ENCODE results near the gene TMEM176A.

- TF ChIP-seq HDGF (IDR thresholded peaks at IDR 0.05; ENCODE audit: borderline replicate concordance), result no peak
- TF ChIP-seq ZNF384 (IDR thresholded peaks at IDR 0.05), result no peak
- TF ChIP-seq FOXK2 (IDR thresholded peaks at IDR 0.05), result no peak
- TF ChIP-seq ARNT (IDR thresholded peaks at IDR 0.05), result no peak
- no peak for TF ChIP-seq SUZ12 (IDR thresholded peaks at IDR 0.05)
- TF ChIP-seq PKNOX1 (IDR thresholded peaks at IDR 0.05), result no peak
- no peak for TF ChIP-seq L3MBTL2 (conservative IDR thresholded peaks at IDR 0.05)
- TF ChIP-seq CTBP1 (IDR thresholded peaks at IDR 0.05; ENCODE audit: borderline replicate concordance), result no peak
- no peak for TF ChIP-seq FOXA1 (IDR thresholded peaks at IDR 0.05)
- TF ChIP-seq SP1 (IDR thresholded peaks at IDR 0.05), result no peak
- TF ChIP-seq LEF1 (IDR thresholded peaks at IDR 0.05; ENCODE audit: borderline replicate concordance), result no peak
- TF ChIP-seq TARDBP (IDR thresholded peaks at IDR 0.05), result no peak
- no peak for TF ChIP-seq BHLHE40 (IDR thresholded peaks at IDR 0.05; ENCODE audit: borderline replicate concordance)
- no peak for TF ChIP-seq ELF4 (IDR thresholded peaks at IDR 0.05)
Measured at GRCh38 chr7:150829426-150829825, 28.9 kb downstream of the TMEM176A start.
